ENCODE results near the gene FLCN. TPM values are rescaled to one million over a fixed set of nuclear protein-coding genes. Genes with fewer than 3 reads are reported as not detected.

FLCN gene
- polyA plus RNA-seq, 1 donor from 2014 or later, result 34.0 TPM

DNA sequence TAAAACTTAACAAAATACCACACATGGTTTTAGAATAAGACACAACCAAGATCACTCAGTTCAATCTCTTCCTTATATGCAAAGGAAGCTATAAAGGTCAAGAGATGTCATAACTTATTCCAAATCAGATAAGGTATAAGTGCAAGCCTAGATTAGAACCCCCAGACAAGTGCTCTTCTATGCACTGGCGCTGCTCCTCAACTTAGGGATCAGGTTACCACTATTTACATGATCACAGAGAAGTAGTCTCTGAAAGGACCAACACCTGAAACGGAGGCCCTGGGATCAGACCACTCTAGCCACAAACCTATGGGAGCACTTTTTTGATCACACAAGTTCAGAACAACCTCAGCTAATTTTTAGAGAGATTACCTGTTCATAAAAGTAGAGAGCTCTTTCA, 27.5 kb upstream of the FLCN start:
- Histone ChIP-seq H3K9ac (ENCODE audit: low read length) (no peak overlapping the region), H3K4me3 (ENCODE audit: low read length) (no peak overlapping the region), H3K4me2 (ENCODE audit: low read length) (no peak overlapping the region), H3K9me3 (ENCODE audit: low read length) (no peaks in the 10 kb centered on the region), H3K79me2 (replicated peaks; ENCODE audit: insufficient read depth, low read length) (no peaks in the 10 kb centered on the region), H3K27me3 (ENCODE audit: insufficient read depth, low read depth, low read length) (no peaks in the 10 kb centered on the region), H3K27ac (ENCODE audit: low read length) (no peak overlapping the region), H3K36me3 (ENCODE audit: insufficient read depth, low read length) (no peaks in the 10 kb centered on the region), H3F3A (ENCODE audit: insufficient read depth, low read length, poor library complexity, severe bottlenecking) (no peaks in the 10 kb centered on the region), H3K9me2 (ENCODE audit: insufficient read depth, low read length) (no peaks in the 10 kb centered on the region), H4K20me1 (ENCODE audit: insufficient read depth) (no peaks in the 10 kb centered on the region), H2AFZ (ENCODE audit: low read depth, low read length) (no peak overlapping the region)
- TF ChIP-seq POLR2AphosphoS5 (IDR thresholded peaks at IDR 0.05) (no peak), SMC3 (conservative IDR thresholded peaks at IDR 0.05; ENCODE audit: poor library complexity) (no peak), EZH2 (IDR thresholded peaks at IDR 0.05; ENCODE audit: borderline replicate concordance, insufficient read depth, low read length, poor library complexity, severe bottlenecking) (no peak), REST (IDR thresholded peaks at IDR 0.05; ENCODE audit: borderline replicate concordance) (no peak), TAF1 (IDR thresholded peaks at IDR 0.05; ENCODE audit: low read depth) (no peak), MXI1 (conservative IDR thresholded peaks at IDR 0.05; ENCODE audit: poor library complexity, severe bottlenecking) (no peak), EP300 (conservative IDR thresholded peaks at IDR 0.05; ENCODE audit: poor library complexity, severe bottlenecking) (no peak), RAD21 (conservative IDR thresholded peaks at IDR 0.05) (no peak)
- TF ChIP-seq, protein P1, sequence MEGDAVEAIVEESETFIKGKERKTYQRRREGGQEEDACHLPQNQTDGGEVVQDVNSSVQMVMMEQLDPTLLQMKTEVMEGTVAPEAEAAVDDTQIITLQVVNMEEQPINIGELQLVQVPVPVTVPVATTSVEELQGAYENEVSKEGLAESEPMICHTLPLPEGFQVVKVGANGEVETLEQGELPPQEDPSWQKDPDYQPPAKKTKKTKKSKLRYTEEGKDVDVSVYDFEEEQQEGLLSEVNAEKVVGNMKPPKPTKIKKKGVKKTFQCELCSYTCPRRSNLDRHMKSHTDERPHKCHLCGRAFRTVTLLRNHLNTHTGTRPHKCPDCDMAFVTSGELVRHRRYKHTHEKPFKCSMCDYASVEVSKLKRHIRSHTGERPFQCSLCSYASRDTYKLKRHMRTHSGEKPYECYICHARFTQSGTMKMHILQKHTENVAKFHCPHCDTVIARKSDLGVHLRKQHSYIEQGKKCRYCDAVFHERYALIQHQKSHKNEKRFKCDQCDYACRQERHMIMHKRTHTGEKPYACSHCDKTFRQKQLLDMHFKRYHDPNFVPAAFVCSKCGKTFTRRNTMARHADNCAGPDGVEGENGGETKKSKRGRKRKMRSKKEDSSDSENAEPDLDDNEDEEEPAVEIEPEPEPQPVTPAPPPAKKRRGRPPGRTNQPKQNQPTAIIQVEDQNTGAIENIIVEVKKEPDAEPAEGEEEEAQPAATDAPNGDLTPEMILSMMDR (IDR thresholded peaks at IDR 0.05; ENCODE audit: poor library complexity, severe bottlenecking), result no peak

DNA sequence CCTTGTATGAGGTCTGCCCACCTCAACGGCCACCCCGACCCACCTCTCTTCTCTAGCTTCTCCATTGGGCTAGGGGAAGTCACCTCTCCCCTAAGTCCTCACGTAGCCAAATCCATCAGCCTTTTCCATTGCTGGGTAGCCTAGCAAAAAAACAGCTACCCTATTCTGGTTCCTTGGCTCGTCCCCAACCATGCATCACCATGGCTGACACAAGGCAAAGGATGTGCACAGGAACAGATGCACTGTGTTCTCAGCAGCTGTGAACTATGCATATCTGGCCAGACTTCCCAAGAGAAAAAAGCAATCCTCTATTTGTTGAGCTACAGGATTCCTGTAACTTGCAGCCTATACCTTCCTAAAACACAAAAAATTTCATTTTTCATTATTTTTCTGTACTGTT, 22.0 kb upstream of the FLCN start:
- H3F3A ChIP-seq (ENCODE audit: insufficient read depth, low read length, poor library complexity, severe bottlenecking), result no peaks in the 10 kb centered on the region
- no peaks in the 10 kb centered on the region for H3K9me3 ChIP-seq (ENCODE audit: low read length)
- H2AFZ ChIP-seq (ENCODE audit: low read depth, low read length), result no peak overlapping the region
- H3K4me2 ChIP-seq (ENCODE audit: low read length), result no peak overlapping the region
- H3K27ac ChIP-seq (ENCODE audit: low read length), result no peak overlapping the region
- H3K9ac ChIP-seq (ENCODE audit: low read length), result no peak overlapping the region
- no peaks in the 10 kb centered on the region for H4K20me1 ChIP-seq (ENCODE audit: insufficient read depth)
- H3K4me3 ChIP-seq (ENCODE audit: low read length), result no peak overlapping the region
- no peaks in the 10 kb centered on the region for H3K36me3 ChIP-seq (ENCODE audit: insufficient read depth, low read length)
- no peaks in the 10 kb centered on the region for H3K79me2 ChIP-seq (replicated peaks; ENCODE audit: insufficient read depth, low read length)
- no peaks in the 10 kb centered on the region for H3K9me2 ChIP-seq (ENCODE audit: insufficient read depth, low read length)
- no peaks in the 10 kb centered on the region for H3K27me3 ChIP-seq (ENCODE audit: insufficient read depth, low read depth, low read length)
- no peak for TF ChIP-seq RAD21 (conservative IDR thresholded peaks at IDR 0.05)
- no peak for TF ChIP-seq MXI1 (conservative IDR thresholded peaks at IDR 0.05; ENCODE audit: poor library complexity, severe bottlenecking)
- no peak for TF ChIP-seq SMC3 (conservative IDR thresholded peaks at IDR 0.05; ENCODE audit: poor library complexity)
- TF ChIP-seq, protein P1 (IDR thresholded peaks at IDR 0.05; ENCODE audit: poor library complexity, severe bottlenecking), result no peak
- no peak for TF ChIP-seq TAF1 (IDR thresholded peaks at IDR 0.05; ENCODE audit: low read depth)
- no peak for TF ChIP-seq POLR2AphosphoS5 (IDR thresholded peaks at IDR 0.05)
- no peak for TF ChIP-seq EP300 (conservative IDR thresholded peaks at IDR 0.05; ENCODE audit: poor library complexity, severe bottlenecking)
- TF ChIP-seq EZH2 (IDR thresholded peaks at IDR 0.05; ENCODE audit: borderline replicate concordance, insufficient read depth, low read length, poor library complexity, severe bottlenecking), result no peak
- TF ChIP-seq REST (IDR thresholded peaks at IDR 0.05; ENCODE audit: borderline replicate concordance), result no peak

Data from neural cell (in vitro differentiated cells).